GM18873 (cell line): ENCODE results near the gene ATAD3A.

Experiments
- ATAC-seq: cut with Tn5 transposase; IDR thresholded peaks from one replicate; pipeline ENCODE4 v1.9.1; 2021; ENCODE audit warnings: mild to moderate bottlenecking, moderate library complexity, moderate number of reproducible peaks; ENCODE audit not compliant: unreplicated experiment, low FRiP score

ATAD3A gene

DNA sequence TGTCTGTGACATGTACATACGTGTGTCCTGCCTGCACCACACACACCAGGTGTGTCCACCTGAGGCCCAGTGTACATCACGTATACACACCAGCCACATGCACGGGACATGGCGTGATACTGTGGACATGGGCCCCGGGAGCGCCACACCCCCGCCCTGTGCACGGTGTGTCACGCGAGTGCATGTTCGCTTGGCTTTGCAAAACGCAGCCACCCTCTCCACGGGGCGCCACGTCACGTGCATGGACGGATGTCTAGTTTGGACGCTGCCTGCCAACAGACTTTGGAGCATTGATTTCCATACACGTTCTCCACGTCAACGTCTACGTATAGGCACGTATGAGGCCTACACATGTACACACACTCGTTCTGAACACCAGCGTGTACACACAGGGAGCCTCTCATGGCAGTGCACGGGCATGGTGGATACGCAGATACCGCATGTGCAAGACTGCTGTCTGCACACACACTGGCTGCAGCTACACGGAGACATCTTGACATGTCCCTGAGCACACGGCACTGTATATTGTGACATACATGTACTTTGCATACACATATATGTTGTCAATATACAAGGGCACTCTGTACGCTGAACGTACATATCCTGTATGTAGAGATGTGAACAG lies 25.8 kb downstream of the ATAD3A start:
- ATAC-seq = no peak

DNA sequence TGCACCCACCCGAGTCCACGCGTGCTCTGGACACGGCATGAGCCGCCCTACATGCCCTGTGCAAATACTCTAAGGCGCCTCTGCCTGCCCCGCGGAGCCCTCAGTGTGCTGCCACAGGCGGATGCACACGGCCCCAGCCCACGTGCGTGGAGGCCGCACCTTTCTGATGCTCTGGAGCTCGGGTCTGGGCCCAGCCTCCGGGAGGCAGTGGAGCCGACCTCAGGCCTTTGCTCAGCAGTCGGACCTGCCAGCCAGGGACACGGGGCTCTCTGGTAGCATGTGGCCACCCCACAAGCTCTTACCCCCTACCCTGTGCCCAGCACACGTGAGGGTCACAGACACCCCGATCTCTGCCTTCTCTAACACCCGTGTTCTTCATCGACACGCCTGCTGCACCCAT lies 26.4 kb downstream of the ATAD3A start:
- ATAC-seq = no peak

DNA sequence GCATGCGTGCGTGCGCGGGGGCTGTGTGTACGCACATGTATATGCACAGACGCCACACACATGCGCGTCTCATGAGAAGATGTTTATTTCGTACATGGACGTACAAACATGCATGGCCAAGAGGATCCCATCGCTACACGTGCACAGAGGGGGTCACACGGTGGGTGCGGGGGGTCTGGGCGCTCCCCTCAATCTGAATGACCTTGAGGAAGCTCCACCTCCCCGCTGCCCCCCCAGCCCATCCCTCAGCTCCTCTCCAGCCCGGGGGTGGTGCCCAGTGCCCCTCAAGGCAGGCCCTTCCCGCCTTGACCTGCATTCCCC lies 27.0 kb downstream of the ATAD3A start:
- ATAC-seq = no peak

DNA sequence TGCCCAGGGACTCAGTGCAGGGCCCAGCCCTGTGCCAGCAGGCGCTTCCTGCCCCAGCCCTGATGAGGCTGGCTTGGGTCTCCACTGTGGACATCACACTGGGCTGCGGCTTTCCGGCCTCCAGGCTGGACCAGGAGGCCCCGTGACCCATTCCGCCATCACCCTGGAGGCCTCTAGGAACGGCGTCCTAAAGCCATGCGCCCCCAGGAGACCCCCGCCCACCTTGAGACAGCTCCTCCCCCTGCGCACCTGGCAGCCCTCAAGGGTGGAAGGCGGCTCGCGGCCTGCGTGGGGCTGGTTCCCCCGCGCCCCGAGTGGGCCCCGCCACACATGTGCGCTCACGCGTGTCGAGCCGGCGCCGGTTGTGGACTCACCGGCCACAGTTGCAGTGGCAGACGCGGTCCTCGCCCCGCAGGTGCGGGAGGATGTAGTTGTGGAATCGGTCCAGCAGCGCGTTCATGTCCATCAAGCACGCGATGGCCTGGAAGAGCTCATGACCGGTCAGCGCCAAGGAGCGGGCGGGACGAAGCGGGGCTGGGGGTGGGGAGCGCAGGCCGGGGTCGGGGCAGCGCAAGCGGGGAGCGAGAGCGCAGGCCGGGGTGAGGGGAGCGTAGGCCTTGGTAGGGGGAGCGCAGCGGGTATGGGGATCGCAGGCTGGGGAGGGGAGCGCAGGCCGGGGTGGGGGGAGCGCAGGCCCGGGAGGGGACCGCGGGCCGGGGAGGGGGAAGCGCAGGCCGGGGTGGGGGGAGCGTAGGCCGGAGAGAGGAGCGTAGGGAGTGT lies 27.5 kb downstream of the ATAD3A start:
- no peak for ATAC-seq

DNA sequence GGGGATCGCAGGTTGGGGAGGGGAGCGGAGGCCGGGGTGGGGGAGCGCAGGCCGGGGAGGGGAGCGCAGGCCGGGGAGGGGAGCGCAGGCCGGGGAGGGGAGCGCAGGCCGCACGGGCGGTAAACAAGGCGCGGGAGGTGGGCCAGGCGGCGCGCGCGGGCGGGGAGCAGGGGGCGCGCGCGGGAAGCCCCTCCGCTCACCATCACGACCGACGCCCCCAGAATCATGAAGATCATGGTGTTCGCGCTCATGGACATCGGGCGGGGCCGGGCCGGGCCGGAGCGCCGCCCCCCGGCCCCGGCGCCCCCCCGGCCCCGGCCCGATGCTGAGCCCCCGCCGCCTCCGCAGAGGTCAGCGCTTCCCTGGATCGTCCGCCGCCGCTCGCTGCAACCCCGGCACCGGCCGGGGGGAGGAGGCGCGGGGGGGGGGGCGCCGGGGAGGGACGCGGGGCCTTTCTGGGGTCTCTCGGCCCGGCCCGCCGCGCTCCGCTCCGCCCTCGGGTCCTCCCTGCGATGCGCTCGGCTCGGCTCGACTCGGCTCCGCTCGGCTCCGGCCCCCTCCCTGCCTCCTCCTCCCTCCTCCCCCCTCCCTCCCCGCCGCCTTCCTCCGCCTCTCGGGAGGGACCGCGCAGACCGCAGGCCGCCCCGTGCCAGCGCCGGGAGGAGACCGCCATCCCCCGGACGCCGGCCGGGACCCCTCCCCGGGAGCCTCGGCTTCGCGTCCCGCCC lies 28.3 kb downstream of the ATAD3A start, which contains the start of gene TMEM240:
Gene TMEM240 (minus strand): TSS at position 535 of the 728 bp plus-strand sequence. CDS start 278 bp downstream, at position 257.
- ATAC-seq = no peak

DNA sequence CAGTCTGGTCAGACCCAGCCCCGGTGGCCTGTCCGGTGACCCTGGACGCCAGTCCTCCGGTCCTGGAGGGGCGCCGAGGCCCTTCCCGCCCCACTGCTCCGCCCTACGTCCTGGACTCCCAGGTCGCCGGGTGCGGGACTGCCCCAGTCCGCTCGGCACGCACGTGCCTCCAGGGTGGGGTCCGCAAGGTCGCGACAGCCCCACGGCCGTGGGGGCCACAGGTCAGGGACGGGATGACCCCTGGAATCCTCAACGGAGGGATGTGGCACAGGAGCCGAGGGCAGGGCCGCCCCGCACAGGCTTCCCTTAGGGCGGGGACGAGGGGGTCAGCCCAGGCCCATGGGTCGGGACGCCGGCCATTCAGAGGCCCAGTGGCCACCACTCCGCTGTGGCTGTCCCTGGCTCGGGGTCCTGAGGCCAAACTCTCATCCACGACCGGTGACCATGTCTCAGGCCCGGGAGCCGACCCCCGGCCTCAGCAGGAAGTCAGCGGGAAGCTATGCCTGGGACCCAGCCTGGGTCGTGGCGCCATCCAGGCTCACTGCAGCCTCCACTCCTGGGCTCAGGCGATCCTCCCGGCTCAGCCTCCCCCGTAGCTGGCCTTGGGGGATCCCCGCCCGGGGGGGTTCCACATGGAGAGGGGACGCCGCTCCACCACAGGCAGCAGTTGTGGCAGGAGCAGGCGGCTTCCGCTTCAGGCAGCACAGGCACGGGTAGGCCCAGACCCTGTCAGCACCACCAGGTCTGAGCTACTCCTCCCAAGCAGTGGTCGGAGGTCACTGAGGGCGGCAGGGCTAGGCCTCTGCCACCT lies 29.1 kb downstream of the ATAD3A start:
- ATAC-seq = no peak

DNA sequence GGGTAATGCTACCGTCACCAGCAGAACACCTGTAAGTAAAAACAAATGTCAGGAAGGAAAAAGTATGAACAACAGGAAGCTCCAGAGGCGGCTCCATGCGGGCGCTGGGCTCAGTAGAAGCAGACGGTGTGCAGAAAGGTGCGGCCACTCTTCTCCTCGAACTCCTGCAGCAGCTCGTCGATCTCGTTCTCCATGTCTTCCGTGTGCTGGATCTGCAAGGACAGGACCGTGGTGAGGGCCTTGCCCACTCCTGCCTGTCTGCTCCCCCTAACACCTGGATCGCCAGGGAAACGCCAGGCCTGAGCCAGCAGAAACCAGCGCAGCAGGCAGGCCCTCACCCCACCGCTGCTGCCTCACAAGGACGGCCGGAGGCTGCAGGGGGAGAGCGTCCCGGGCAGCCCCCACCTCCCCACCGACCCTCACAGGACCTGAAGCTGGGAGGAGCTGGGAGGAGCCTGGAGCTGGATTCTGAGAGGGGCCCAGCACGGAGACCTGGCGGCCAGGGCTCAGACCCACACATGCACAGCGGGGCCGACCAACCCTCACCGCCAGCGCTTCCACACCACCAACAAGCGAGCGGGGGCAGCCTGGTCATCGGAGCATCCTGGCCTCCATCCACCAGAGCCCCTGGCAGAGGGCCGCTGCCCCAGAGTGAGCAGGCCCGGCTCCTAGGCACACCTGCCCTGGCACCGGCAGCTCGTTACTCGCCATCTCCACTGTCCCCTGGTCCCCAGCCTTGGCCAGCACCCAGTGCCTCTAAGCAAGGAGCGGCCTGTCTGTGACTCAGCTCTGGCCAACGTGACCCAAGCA lies 30.2 kb downstream of the ATAD3A start:
- ATAC-seq = no peak

DNA sequence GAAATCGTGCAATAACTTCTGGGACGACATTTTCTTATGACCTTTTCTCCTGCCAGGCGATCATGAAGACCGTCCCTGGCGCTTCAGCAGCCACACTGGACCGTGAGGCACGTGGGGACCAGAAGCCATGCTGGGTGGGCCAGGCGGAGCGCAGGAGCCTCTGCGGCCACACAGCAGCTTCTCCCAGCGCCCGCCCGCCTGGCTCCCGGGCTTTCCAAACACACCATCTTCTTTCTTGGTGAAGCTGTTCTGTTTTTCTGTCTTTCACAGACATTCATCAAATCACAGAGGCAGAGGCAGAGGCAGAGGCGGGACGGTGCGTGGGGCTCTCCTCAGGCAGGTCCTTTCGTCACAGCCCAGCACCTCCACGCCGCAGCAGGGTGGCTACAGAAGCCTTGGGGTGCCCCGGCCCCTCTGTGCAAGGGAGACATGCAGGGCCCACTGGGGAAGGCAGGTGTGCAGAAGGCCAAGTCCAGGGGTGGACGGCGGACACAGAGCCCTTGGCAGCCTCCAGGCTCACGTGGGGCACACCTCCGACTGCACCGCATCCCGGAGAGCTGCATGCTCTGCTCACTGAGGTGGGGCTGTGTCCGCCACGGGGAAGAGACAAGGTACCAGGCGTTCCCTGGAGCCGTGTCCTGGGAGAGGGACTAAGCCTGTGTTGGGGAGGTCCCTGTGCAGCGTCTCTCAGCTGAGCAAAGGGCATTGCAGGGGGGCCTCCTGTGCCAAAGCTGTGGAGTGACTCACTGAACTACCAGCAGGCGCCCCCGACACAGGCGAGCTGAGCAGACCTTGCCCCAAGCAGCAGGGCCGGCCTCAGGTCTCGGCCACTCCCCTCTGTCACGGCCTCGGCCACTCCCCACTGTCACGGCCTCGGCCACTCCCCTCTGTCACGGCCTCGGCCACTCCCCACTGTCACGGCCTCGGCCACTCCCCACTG lies 31.1 kb downstream of the ATAD3A start:
- no peak for ATAC-seq

DNA sequence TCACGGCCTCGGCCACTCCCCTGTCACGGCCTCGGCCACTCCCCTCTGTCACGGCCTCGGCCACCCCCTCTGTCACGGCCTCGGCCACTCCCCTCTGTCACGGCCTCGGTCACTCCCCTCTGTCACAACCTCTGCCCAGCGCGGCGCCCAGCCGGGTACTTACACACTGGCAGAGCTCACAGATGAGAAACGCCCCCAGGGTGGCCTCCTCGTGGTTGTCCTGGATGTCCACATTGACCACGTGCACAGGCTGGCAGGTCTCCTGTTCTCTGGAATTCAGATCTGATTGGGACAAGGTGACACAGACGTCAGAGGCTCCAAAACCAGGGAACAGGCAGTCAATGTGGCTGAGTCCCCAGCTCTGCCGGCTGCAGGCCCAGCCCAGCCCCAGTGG lies 31.7 kb downstream of the ATAD3A start:
- ATAC-seq = no peak

DNA sequence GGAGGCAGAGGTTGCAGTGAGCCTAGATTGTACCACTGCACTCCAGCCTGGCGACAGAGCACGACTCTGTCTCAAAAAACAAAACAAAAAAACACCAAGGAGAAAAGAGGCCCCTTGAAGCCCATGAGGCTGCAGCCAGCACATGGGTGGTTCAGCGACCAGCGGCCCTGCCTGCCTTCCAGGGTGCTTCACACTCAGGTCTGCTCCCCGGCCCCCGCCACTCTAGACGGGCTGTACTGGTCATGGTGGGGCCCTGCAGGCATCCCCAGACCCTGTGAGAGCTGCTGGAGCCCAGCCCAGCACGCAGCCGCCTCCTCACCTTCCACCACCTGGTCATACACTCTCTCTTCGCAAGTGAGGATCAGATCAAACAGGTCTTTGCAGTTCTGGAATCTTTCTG lies 32.6 kb downstream of the ATAD3A start:
- ATAC-seq = no peak

DNA sequence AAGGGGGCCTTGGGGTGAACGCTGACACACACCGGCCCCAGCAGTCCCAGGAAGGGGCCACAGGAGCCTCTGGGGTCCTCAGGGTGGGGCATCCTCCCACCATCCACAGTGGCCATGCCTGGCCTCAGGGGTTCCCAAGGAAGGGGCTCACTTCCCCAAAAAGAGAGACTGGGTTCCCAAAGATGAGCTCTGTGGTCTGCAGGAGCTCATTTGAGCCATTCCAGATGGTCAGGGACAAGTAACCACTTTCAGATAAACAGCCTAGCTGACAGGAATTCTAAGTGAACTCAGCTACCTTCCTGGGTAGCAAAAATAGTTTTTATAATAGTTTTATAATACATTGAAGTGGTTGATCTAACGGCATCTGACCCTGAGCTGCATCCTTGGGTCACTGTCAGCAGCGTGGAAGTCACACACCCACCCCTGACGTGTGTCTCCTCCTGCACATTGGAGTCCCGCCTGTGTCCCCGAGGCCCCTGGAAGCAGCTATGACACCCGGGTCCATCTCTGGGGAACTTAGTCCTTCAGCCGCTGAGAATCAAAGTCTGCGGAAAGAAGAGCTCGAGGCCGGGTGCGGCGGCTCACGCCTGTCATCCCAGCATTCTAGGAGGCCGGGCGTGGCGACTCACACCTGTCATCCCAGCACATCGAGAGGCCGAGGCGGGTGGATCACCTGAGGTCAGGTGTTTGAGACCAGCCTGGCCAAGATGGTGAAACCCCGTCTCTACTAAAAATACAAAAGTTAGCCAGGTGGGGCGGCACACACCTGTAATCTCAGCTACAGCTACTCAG lies 34.2 kb downstream of the ATAD3A start:
- no peak for ATAC-seq

DNA sequence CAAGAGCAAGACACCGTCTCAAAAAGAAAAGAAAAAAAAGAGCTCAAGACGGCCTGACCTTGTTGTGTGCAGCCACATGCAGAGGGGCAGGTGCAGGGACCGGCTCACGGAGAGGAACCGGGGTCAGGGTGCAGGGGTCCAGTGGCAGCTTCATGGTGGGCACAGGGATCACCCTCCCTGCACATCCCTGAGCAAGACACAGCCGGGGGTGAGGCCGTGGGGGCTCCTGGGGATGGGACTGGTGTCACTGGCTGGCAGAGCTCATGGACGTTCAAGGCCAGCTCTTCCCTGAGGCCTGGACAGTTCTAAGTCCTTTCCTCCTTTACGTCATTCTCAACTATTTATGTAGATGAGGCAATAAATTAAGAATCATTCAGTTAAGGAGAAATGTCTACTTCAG lies 35.0 kb downstream of the ATAD3A start:
- ATAC-seq = no peak

DNA sequence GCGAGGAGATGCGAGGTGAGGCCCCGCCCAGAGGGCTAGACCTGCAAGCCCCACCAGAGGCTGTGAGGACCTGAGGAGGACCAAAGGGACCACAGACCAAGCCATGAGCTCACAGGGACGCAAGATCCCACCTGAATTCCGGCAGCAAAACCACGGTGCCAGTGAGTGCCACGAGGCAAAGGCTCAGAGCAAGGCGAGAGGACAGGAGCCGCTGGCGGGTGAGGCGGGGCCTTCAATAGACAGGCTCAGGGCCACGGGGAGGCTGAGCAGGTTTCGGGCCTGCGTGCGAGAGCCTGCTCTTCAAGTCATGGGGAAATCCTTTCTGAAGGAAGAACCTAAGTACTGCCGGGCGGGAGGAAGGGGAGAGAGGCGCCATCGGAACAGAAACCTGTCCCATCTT lies 35.5 kb downstream of the ATAD3A start:
- no peak for ATAC-seq

DNA sequence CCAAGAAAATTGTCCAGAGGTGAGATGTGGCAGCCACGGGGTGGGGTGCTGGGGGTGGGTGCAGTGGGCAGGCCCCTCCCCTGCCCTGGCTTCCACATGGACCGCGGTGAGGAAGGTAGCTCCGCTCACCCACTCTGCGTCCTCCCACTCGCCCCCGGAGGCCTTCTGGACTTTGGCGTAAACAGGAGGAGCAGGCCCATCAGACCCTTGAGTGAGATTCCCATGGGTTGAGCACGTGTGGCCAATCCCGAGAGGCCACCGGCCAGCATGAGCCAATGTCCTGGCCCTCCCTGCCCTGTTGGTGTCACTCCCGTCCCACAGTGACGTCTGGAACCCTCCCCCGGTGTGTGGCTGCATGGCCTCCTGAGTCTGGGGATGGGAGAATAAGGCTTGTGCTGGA lies 36.6 kb downstream of the ATAD3A start:
- no peak for ATAC-seq

DNA sequence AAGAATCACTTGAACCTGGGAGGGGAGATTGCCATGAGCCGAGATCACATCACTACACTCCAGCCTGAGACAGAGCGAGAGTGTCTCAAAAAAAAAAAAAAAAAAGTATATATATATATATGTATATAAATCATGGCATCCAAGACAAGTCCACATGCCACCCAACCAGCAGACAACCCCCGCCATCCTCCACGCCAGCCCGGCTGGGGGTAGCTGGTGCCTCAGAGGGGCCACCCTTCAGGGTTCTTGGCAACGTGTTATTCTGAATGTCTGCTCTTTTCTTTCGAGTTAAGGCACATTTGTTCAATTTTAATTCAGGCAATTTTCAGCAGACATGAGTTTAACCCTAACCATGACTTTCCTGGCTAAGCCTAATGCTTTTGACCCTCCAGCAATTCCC lies 38.1 kb downstream of the ATAD3A start:
- no peak for ATAC-seq

DNA sequence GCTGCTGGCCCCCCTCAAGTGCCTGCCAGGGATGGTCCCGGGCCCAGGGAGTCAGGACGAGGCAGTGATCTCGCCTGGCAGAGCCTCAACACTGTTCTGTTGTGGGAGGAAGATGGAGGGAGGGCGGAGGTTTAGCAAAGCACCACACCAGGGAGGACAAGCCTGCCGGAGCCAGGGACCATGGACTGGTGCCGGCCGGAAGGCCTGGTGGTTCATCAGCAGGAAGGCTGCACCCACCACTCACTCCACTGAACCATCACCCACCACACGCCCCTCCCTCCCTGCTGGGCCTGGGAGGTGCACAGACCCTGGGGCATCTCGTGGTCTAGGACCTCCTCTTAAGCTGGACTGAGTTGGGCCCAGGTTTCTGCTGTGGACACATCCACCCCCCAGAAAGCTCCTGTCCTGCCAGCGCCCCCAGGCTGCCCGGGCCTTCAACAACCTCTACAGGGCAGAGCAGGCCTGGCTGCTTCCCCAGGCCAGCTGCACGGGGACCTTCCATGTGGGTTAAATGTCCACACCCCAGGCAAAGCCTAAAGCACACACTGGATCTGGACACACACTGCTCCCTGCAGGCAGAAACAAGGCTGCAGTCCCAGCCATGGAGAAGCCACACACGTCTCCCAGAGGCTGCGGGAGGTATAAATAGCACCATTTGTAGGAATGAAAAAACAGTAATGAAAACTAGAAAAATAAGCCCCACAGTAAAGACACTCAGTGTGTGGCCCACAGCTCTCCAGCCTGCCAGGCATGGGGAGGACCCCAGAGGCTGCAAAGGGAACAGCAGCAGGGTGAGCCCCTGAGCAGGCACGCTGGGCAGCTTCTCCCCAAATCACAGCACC lies 38.9 kb downstream of the ATAD3A start:
- ATAC-seq = no peak

DNA sequence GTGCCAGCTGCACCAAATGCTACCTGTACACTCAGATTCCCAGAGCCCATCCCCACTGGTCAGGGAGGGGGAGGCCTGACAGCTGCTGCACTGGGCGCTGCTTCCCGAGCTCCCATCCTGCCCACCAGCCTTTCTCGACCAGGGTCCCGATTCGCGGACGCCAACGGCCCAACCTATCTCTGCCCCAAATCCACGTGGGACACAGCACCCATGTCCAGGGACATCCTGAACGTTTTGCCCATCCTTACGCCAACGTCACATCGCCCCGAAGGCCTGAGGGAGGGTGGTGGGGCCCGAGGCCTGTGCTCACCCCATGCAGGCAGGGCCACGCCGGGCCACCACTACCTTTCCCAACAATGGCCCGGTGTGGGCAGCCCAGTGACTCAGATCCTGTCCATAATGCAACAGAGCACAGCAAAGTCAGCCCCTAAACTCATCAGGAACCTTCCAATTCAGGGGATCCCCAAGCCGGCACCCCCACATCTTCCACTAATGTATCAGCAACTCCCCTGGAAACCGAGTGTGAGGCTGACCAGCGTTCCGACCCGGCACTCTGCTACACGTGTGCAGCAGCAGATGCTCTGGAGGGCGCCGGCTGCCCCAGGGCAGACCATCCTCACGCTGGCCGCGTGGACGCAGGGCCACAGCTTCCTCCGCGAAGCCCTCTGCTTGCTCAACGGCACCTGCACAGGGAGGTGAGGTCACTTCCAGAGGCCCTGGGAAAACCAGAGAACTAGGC lies 39.7 kb downstream of the ATAD3A start:
- ATAC-seq = no peak
